Measurements from ENCODE around the gene UBE2J2.

The UBE2J2 gene

DNA sequence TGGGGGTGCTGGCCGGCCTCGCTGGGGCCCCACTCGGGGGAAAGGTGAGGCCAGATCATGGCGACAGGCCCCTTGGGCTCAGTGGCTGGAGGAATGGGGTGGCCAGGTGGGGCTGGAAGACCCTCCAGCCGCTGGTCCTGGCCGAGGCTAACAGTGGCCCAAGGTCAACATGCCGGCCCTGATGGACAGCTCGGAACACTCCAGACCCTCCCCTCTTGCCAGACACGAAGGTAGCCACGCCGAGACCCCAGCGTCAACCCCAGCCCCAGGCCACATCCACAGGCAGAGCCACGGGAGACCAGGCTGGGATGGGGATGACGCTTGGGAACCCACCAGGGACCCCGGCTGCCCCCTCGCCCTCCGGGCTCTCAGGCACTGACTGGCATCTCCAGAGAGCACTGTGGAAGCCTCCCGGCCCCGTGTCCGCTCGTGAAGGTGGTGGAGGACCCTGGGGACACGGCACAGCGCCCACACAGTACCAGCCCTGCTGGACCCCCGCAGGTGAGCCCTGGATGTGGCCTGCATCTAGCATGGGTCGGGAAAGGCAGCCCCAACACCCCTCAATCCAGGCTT is 26.2 kb downstream of the UBE2J2 start:
- no peak overlapping the region for H3K4me3 ChIP-seq (ENCODE audit: insufficient read depth in 1 of 2, low read depth in 1 of 2, low read length in 2 of 2)
- peak overlapping the region in 1 of 2 experiments; percentile 80 for H2BK12ac ChIP-seq (ENCODE audit: low read length in 2 of 2)
- no peak overlapping the region for H2BK5ac ChIP-seq (ENCODE audit: low read depth, low read length, poor library complexity, severe bottlenecking)
- peak overlapping the region in 1 of 2 experiments; percentile 0 for H3K23ac ChIP-seq (ENCODE audit: low read length in 2 of 2)
- H4K8ac ChIP-seq (ENCODE audit: low read length) = no peak overlapping the region
- no peak overlapping the region for H4K91ac ChIP-seq (ENCODE audit: low read length)
- no peak for DNase-seq
- peaks cover 31% of the 10 kb centered on the region for H3K4me1 ChIP-seq (ENCODE audit: control insufficient read depth, insufficient read depth, low read depth, low read length)
- no peak overlapping the region for H3K27ac ChIP-seq (ENCODE audit: low read length, poor library complexity, severe bottlenecking)
- peaks cover 2 to 43% of the 10 kb centered on the region in 2 experiments for H3K36me3 ChIP-seq (ENCODE audit: control insufficient read depth in 1 of 2, insufficient read depth in 2 of 2, low read depth in 1 of 2, low read length in 2 of 2)
- no peak overlapping the region for H3K14ac ChIP-seq (ENCODE audit: low read length in 2 of 2)
- no peak overlapping the region for H3K4me2 ChIP-seq (ENCODE audit: low read length, poor library complexity, severe bottlenecking)
- H3K18ac ChIP-seq (ENCODE audit: low read depth in 1 of 2, low read length in 2 of 2) = no peak overlapping the region
- 87% methylated on average over 20 of the region's 25 CpGs for WGBS
- no peak overlapping the region for H2BK120ac ChIP-seq (ENCODE audit: low read depth, low read length)
- H2BK15ac ChIP-seq (ENCODE audit: low read depth, poor library complexity, severe bottlenecking) = peak overlapping the region; percentile 89
- H3K9ac ChIP-seq (ENCODE audit: low read length) = no peak overlapping the region
- H2AK5ac ChIP-seq (ENCODE audit: low read length, severe bottlenecking) = no peak overlapping the region
- no peak overlapping the region for H2AFZ ChIP-seq (ENCODE audit: low read depth, low read length)
- peaks cover 6 to 20% of the 10 kb centered on the region in 2 experiments for H3K27me3 ChIP-seq (ENCODE audit: control insufficient read depth in 1 of 2, insufficient read depth in 1 of 2, low read length in 2 of 2)
- no peak overlapping the region for H3K4ac ChIP-seq (ENCODE audit: low read depth in 1 of 2, low read length in 2 of 2)
- peaks cover 14% of the 10 kb centered on the region for H3K79me1 ChIP-seq (replicated peaks; ENCODE audit: low read length, poor library complexity, severe bottlenecking)
- no peaks in the 10 kb centered on the region for H3K9me3 ChIP-seq (ENCODE audit: control insufficient read depth, low read length)

DNA sequence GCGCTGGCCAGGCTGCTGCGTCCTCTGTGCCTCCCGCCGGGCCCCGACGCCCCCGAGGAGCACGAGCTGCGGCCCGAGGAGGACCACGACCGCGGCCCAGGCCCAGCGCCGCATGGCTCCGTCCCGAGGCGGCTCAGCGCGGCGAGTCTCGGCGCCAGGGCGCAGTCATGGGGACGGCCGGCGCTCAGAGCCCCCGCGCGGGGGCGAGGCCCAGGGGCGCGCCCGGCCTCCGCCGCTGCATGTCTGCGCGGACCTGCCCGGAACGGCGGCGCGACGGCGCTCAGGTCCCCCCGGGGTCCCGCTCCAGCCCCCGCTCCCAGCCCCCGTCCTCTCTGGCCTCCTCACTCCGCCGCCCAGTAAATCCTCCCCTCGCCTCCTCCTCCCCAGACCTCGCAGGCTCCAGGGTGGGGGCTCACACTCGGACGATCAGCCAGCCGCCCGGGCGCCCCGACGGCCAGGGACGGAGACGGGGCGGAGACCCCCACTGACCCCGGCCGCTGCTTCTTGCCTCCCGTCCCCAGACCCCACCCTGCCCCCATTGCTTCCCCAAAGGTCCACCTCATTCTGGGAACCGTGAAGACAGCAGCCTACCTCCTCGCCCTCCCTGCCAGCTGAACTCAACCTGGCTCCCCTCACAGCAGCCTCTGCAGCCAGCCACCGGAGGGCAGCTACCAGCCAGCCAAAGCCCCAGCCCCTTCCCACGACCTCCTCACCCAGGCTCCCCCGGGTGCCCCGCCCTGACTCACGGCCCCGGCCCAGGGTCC is 26.9 kb downstream of the UBE2J2 start, which contains the start of gene C1QTNF12:
Gene C1QTNF12, minus strand, starts transcription at position 146 of the 764 bp plus-strand sequence. Its CDS starts 32 bp downstream, at position 114.
- H3K4me1 ChIP-seq (ENCODE audit: control insufficient read depth, insufficient read depth, low read depth, low read length) = peaks cover 32% of the 10 kb centered on the region
- peak within 1 kb of the TSS; percentile 89 for H2BK15ac ChIP-seq (ENCODE audit: low read depth, poor library complexity, severe bottlenecking)
- H3K9me3 ChIP-seq (ENCODE audit: control insufficient read depth, low read length) = no peaks in the 10 kb centered on the region
- H2AFZ ChIP-seq (ENCODE audit: low read depth, low read length) = no peak within 1 kb of the TSS
- peak within 1 kb of the TSS; percentile 54 to 55 for H2BK12ac ChIP-seq (ENCODE audit: low read length in 2 of 2)
- H3K4ac ChIP-seq (ENCODE audit: low read depth in 1 of 2, low read length in 2 of 2) = peak within 1 kb of the TSS in 1 of 2 experiments; percentile 64
- no peak within 1 kb of the TSS for H3K27ac ChIP-seq (ENCODE audit: low read length, poor library complexity, severe bottlenecking)
- peak within 1 kb of the TSS; percentile 54 for H4K8ac ChIP-seq (ENCODE audit: low read length)
- peaks cover 13% of the 10 kb centered on the region for H3K79me1 ChIP-seq (replicated peaks; ENCODE audit: low read length, poor library complexity, severe bottlenecking)
- no peak within 1 kb of the TSS for H3K9ac ChIP-seq (ENCODE audit: low read length)
- H3K4me3 ChIP-seq (ENCODE audit: insufficient read depth in 1 of 2, low read depth in 1 of 2, low read length in 2 of 2) = peak within 1 kb of the TSS in 1 of 2 experiments; percentile 22
- no peak for DNase-seq
- H3K14ac ChIP-seq (ENCODE audit: low read length in 2 of 2) = peak within 1 kb of the TSS in 1 of 2 experiments; percentile 86
- H4K91ac ChIP-seq (ENCODE audit: low read length) = peak within 1 kb of the TSS; percentile 39
- H3K23ac ChIP-seq (ENCODE audit: low read length in 2 of 2) = peak within 1 kb of the TSS in 1 of 2 experiments; percentile 84
- WGBS = 13% methylated on average over 34 of the region's 74 CpGs
- H2BK5ac ChIP-seq (ENCODE audit: low read depth, low read length, poor library complexity, severe bottlenecking) = no peak within 1 kb of the TSS
- peak within 1 kb of the TSS; percentile 62 for H3K4me2 ChIP-seq (ENCODE audit: low read length, poor library complexity, severe bottlenecking)
- H2AK5ac ChIP-seq (ENCODE audit: low read length, severe bottlenecking) = no peak within 1 kb of the TSS
- H2BK120ac ChIP-seq (ENCODE audit: low read depth, low read length) = no peak within 1 kb of the TSS
- H3K36me3 ChIP-seq (ENCODE audit: control insufficient read depth in 1 of 2, insufficient read depth in 2 of 2, low read depth in 1 of 2, low read length in 2 of 2) = peaks cover 0 to 44% of the 10 kb centered on the region in 2 experiments
- peaks cover 6 to 20% of the 10 kb centered on the region in 2 experiments for H3K27me3 ChIP-seq (ENCODE audit: control insufficient read depth in 1 of 2, insufficient read depth in 1 of 2, low read length in 2 of 2)
- H3K18ac ChIP-seq (ENCODE audit: low read depth in 1 of 2, low read length in 2 of 2) = peak within 1 kb of the TSS; percentile 62 to 82

- Histone ChIP-seq H3K18ac (ENCODE audit: low read depth in 1 of 2, low read length in 2 of 2) (peak overlapping the region; percentile 62 to 82), H3K9me3 (ENCODE audit: control insufficient read depth, low read length) (no peaks in the 10 kb centered on the region), H2BK5ac (ENCODE audit: low read depth, low read length, poor library complexity, severe bottlenecking) (no peak overlapping the region), H3K27ac (ENCODE audit: low read length, poor library complexity, severe bottlenecking) (no peak overlapping the region), H2BK15ac (ENCODE audit: low read depth, poor library complexity, severe bottlenecking) (peak overlapping the region; percentile 89), H4K91ac (ENCODE audit: low read length) (peak overlapping the region; percentile 39), H2AK5ac (ENCODE audit: low read length, severe bottlenecking) (no peak overlapping the region), H3K9ac (ENCODE audit: low read length) (no peak overlapping the region), H2AFZ (ENCODE audit: low read depth, low read length) (no peak overlapping the region), H3K23ac (ENCODE audit: low read length in 2 of 2) (peak overlapping the region in 1 of 2 experiments; percentile 84), H2BK12ac (ENCODE audit: low read length in 2 of 2) (peak overlapping the region; percentile 54 to 55), H3K4me2 (ENCODE audit: low read length, poor library complexity, severe bottlenecking) (peak overlapping the region; percentile 62), H3K27me3 (ENCODE audit: control insufficient read depth in 1 of 2, insufficient read depth in 1 of 2, low read length in 2 of 2) (peaks cover 6 to 20% of the 10 kb centered on the region in 2 experiments), H3K4me3 (ENCODE audit: insufficient read depth in 1 of 2, low read depth in 1 of 2, low read length in 2 of 2) (no peak overlapping the region), H3K4ac (ENCODE audit: low read depth in 1 of 2, low read length in 2 of 2) (peak overlapping the region in 1 of 2 experiments; percentile 64), H3K36me3 (ENCODE audit: control insufficient read depth in 1 of 2, insufficient read depth in 2 of 2, low read depth in 1 of 2, low read length in 2 of 2) (peaks cover 0 to 38% of the 10 kb centered on the region in 2 experiments), H4K8ac (ENCODE audit: low read length) (peak overlapping the region; percentile 54), H3K4me1 (ENCODE audit: control insufficient read depth, insufficient read depth, low read depth, low read length) (peaks cover 36% of the 10 kb centered on the region), H2BK120ac (ENCODE audit: low read depth, low read length) (no peak overlapping the region), H3K79me1 (replicated peaks; ENCODE audit: low read length, poor library complexity, severe bottlenecking) (peaks cover 10% of the 10 kb centered on the region), H3K14ac (ENCODE audit: low read length in 2 of 2) (peak overlapping the region in 1 of 2 experiments; percentile 86)
- DNase-seq = no peak
- 54% methylated on average over 37 of the region's 45 CpGs for WGBS
Measured at GRCh38 chr1:1245817-1246576, 27.7 kb downstream of the UBE2J2 start.
